ENCODE measurements around the gene TYW3.

The TYW3 gene, protein sequence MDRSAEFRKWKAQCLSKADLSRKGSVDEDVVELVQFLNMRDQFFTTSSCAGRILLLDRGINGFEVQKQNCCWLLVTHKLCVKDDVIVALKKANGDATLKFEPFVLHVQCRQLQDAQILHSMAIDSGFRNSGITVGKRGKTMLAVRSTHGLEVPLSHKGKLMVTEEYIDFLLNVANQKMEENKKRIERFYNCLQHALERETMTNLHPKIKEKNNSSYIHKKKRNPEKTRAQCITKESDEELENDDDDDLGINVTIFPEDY

DNA sequence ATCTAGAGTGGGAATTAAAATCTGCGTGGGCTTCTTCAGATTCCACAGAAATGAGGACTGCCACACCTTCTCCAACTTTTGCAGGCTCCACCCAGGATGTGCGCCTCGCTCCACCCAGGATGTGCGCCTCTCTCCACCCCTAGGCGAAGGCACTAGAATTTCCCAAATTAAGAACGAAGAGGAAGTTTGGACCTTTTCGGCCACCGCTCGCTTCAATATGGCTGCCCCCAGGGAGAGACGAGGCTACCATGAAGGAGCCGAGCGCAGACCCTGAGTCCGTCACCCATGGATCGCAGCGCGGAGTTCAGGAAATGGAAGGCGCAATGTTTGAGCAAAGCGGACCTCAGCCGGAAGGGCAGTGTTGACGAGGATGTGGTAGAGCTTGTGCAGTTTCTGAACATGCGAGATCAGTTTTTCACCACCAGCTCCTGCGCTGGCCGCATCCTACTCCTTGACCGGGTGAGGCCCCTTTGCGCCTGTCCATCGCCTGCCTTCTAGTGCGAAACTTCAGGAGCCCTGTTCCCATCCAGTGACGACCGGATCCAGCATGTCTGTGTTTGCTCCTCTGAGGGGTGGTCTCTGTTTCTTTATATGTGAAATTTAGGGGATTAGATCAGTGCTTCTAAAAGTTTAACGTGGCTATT lies at the start of gene TYW3, which contains the start of gene CRYZ:
Gene TYW3, plus strand, starts transcription at position 193 of the 644 bp plus-strand sequence. Its CDS starts 93 bp downstream, at position 286.
Gene CRYZ, minus strand, starts transcription at position 91 of the 644 bp plus-strand sequence. CDS start 8,229 bp downstream, outside the sequence.
- DNase-seq: peak; percentile 87

DNA sequence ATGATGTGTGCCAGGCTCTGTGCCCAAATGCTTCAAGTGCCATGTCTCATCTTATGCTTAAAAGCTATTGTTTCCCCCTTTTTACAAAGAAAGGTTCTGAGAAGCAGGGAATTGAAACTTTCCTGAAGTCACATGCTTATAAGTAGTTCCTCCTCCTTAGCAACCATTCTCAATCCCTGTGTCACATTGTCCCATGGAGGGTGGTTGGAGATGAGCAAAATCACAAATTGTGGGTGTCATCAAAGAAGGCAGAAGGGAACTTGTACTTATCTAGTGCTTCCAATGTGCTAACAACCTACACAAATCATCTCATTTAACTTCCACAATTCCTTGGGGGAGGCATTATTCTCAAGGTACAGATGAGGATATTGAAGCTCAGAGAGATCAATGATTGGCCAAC lies 49.3 kb upstream of the TYW3 start:
- no peak for DNase-seq

DNA sequence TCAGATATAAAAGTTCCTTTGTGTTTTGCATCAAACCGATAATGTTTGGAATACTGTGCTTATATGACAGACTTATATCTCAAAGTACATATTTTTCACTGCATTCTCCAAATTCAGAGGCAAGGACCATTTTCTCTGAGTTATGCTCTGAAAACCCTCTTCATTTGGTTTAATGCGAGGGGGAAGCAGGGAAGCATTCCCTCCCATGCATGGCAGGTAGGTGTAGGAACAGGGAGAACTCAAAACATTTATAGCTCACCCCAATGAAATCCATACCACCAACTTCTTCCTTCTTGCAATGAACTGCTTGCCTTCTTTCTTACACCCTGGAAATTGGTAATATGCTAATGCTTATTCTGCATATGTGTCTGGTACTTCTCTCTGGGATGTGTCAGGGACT lies 48.7 kb upstream of the TYW3 start:
- no peak for DNase-seq

DNA sequence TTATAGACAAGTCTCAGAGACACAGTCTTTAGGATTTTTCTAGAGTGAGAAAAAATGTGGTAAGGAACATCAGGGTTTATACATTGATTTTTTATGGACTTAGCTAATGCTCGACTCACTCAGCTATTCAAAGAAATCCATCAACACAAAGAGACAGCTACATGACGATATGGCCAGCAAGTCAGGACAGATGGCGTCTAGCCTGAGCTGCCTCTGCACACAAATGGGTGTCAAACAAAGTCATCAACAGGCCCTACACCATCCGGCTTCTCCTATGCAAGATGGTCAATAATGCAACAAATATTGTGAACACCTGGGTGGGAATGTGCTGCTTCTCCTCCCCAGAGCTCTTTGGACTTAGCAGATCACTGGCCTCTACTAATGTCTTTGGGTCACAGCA lies 46.0 kb upstream of the TYW3 start:
- DNase-seq: no peak

DNA sequence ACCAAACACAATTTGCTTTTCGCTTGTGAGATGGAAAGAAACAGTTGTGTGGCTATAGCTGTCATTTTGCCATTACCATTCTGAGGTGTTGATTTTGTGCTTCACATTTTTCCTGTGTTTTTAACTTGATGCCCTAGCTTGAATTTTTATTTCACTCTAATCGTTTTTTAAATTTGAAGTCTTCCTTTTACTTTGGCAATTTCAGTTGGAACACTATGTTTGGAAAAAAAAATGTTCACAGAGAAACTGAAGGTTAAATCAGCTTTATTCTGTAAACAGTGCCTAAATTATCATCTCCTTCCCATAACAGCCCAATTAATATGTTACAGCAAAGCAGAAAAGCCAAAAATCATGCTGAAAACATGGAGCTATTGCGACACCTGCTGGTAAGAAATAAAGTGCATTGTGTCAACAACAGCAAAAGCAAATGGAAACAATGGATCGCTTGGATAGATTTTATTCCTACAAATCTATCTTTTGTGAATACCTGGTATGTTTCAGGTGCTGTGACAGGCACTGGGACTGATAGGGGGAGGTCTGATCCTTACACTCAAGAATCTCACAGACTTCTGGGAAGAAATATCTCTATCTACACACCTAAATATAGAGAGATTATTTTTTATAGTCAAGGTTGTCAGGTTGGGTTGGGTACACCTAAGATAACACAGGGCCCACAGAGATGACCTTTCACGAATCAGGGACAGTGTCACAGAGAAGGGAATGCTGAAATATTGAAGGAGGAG lies 43.2 kb upstream of the TYW3 start:
- DNase-seq: peak; percentile 67

DNA sequence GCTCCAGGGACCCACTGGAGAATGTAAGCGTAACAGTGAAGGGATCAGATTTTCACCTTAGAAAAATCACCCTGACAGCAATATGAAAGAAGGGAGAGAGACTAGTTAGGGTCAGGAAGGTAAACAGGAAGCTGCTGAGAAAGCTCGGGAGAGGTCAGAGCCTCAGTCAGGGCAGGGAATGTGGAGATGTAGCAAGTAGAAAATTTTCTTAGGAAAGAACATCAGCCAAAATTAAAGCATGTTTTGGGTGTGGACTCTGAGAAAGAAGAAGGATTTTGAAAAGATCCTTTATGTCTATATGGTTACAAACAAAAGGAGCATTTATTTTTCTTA lies 42.6 kb upstream of the TYW3 start:
- DNase-seq: no peak

DNA sequence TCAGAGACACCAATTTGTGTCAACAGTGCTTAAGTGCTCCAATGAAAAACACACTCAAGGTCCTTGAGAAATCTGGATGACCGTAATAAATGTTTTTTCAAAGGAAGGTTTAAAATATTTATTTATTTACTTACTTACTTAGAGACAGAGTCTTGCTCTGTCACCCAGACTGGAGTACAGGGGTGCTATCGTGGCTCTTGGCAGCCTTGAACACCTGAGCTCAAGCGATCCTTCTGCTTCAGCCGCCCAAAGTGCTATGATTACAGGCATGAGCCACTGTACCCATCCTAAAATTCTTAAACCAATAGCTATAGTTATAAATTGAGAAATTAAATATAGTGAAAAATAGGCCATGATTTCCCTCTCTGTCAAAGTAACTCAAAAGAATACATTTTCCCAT lies 42.0 kb upstream of the TYW3 start:
- DNase-seq: peak; percentile 17

DNA sequence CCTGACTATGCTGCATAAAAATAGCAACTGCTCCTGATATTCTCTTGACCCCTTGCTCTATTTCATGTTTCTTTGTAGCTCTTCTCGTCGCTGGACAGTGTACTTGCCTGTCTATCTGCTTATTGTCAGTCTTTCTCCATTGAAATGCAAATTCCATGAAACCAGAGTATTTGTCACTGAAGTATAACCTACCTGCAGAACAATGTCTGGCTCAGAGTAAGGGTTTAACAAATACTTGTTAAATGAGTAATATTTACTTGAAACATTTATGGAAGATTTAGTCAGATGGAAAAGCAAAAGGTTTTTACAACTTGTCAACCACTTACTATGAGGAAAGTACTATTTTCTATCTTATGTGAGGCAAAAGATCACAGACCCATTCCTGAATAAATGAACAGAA lies 39.5 kb upstream of the TYW3 start:
- DNase-seq: no peak

DNA sequence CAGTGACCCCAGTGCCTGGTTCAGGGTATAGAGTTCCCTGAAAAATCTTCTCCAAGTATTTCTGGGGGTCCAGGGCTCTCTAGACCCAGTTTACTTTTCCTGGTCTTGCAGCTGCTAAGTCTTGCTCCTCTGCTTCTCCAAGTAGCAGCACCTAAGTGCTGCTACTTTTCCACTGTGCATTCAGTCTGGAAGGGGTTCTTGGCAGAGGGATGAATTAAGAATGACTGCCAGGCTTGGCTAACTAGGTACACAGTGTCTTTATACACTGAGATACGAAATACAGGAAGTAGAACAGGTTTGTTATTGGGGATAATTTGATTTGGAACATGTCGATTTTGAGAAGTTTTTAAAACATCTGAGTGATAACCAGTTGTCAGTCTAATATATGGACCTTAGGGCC lies 35.1 kb upstream of the TYW3 start:
- no peak for DNase-seq

DNA sequence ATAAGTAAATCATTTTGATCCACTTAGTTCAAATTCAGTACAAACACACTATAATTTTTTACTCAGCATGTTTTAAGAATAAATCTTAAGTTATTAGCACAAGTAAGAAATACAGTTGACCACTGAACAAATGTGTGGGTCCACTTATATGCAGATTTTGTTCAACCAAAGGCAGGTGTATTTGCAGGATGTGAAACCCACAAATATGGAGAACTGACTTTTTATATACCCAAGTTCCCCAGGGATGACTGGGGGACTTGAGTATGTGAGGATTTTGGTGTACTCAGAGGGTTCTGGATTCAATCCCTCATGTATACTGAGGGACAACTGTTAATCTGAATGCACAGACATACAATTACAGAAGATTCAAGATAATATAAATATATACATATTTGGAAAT lies 33.6 kb upstream of the TYW3 start:
- no peak for DNase-seq

DNA sequence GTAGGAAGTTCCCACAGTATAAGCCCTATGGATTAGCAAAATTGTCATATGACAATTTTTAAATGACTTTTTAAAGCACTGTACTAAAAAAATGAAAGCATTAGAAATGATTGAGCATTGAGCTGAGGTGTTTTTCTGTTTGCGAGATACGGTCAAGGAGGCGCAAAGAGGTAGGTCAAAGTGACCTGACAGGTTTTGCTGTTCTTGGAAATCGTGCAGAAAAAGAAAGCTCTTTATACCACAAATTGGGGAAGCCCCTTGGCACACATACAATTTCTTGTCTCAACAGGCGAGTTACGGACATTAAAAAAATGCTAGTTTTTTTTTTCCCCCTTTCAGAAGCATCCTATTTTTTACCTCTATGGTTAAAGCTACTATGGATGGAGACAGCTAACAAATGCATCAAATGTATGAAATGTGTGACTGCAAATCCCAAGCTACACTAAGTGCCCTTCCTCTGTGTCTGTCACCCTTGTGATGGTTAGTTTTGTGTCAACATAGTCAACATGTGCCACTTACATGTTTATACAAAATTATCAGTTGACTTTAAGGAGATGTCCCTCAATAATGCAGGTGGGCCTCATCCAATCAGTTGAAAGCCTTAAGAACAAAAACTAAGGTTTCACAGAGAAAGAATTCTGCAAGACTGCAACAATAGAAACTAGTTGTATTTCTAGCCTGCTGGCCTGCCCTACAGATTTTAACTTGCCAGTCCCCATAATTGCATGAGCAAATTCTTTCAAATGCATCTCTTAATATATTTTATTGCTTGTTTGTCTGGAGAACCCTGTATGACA lies 29.4 kb upstream of the TYW3 start:
- DNase-seq: no peak

DNA sequence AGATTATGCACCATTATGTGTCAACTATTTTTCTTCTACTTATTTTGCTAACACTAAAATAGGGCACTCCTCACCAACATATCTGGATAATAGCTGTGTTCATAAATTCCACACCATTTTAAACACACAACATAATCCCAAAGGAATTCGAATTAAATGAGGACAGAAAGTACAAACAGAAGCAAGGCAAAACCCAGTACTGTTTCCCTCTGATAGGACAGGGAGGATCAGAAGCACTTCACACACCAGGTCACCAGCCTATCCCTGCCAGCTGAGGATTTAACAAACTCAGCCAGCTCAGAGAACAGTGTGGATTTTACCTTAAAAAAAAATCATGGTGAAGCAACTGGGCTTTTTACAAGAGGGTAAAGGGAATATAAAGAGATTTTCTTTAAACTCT lies 20.1 kb upstream of the TYW3 start:
- no peak for DNase-seq

DNA sequence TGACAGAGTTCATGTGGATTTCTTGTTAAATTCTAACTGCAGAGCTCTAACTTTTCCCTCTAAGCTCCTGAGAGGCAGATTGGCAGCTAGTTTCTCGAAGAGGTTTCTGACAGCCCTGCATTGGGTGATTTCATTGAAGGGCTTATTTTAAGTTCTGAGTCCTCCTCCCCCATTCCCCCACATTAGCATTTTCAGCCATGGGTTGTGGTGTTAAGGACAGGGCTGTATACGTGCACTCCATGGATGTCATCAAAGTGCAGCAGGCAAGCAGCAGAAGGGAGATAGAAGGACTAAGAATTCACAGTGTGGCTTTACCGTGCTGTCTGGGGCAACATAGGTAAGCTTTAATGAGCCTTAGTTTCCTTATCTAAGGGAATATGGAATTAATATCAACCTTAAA lies 19.1 kb upstream of the TYW3 start:
- DNase-seq: no peak

DNA sequence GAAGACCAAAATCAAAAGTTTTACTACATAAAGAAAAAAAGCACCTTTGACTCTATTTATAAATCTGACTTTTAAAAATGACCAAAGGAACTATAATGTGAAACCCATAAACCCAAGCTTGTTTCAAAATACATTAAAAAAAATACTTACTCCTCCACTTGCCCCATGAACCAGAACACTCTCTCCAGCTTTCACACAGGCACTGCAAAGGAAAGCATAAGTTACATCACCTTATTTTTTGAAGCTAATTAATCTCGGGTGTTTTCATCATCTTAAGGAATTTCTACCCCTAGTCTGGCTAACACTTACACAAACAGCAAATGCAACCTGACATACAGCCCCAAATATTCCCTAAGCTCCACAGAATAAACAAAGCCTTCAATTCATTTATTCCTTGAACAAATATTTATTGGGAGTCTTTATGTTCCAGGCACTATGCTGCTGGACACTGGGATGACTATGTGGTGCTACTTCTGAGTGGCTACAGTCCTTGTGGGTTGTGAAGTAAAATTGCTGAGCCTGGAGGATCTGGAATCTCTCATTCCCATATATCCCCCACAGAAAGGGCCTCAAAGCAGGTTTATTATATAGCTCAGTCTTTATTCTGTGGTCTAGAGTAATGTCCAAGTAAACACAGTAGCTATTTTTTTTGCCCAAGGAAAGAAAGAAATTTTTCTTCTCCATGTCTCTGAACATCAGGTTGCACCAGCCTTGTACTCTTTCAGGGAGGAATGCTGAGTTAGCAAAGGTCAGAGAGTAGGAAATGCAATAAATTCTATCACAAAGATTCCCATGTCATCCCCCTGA lies 18.3 kb upstream of the TYW3 start:
- no peak for DNase-seq

DNA sequence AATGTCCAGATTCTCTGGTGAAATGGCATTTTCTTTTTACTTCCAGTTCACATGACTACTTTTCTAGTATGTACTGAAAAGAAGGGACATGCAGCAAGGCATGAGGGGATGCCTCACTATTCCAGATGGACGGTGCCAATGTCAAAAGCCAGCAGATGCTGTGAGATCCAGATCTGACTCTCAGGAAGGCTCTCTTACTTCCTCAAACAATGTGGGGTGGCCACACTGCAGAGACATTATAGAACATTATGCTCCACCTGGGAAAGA lies 17.8 kb upstream of the TYW3 start:
- DNase-seq: no peak

DNA sequence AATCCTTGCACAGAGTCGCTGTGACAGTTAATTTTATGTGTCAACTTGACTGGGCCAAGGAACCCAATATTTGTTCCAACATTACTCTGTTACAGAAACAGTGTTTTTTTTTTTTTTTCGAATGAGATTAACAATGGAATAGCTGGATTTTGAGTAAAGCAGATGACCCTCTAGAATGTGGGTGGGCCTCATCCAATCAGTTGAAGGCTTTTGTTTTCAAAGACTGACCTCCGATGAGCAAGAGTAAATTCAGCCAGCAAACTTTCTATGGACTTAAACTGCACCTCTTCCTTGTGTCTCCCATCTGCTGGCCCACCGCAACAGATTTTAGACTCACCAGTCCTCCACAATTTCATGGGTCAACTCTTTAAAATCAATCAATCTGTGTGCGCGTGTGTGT lies 17.1 kb upstream of the TYW3 start:
- no peak for DNase-seq

DNA sequence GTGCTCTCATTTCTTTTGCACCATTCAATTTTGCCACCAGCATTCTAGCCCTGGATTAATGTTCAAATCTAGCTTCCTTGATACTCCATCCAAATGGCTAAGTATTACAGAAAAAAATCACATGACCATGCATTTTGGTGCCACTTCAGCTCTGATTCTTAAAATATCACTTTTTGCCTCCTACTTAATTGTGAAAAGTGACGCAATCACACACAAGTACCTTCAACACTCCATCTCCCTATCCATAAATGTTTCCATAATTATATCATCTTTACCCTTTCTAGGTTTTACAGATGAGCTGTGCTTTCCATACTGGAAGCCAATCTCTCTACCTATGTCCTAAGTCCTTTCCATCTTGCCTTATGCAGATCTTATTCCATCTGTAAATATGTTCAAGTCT lies 16.1 kb upstream of the TYW3 start:
- DNase-seq: no peak

DNA sequence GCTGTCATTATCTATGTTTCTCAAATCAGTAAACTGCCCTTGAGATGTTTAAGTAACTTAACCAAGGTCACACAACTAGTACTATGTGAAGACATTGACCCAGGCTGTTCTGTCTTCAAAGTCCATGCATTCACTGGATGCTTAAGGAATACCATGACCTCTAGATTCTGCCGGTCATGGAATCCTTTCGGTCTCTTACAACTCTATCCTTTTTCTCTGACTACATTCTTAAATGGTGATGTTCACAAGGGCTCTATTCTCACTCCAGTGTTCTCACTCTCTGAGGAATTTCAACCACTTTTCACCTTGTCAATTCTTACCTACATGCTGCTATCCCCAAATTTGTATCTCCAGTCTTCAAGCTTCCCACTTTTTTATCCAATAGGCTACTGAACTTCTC lies 15.3 kb upstream of the TYW3 start:
- DNase-seq: no peak

DNA sequence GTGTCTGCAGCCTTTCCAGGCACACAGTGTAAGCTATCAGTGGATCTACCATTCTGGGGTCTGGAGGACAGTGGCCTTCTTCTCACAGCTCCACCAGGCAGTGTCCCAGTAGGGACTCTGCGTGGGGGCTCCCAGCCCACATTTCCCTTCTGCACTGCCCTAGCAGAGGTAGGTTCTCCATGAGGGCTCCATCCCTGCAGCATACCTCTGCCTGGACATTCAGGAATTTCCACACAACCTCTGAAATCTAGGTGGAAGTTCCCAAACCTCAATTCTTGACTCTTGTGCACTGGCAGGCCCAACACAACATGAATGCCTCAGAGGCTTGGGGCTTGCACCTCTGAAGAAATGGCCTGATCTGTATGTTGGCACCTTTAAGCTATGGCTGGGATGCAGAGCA lies 6.9 kb upstream of the TYW3 start:
- no peak for DNase-seq

DNA sequence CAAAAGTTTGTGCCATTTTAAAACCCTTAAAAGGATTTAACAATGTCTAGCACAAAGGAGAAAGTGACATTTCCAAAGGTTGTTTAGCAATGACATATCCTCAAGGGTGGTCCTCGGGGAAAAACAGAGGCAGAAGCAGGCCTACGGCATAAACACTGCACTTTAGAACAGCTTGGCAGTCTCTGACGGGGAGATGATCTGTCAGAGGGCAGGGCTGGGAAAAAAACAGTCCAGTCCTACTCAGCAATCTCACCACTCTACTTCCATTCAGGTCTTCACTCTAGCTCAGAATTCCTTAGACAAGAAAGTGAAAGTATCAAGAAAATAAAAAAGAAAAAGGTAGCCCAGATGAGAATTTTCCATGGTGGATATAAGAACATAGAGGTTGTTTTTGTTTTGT lies 4.2 kb upstream of the TYW3 start:
- no peak for DNase-seq

DNA sequence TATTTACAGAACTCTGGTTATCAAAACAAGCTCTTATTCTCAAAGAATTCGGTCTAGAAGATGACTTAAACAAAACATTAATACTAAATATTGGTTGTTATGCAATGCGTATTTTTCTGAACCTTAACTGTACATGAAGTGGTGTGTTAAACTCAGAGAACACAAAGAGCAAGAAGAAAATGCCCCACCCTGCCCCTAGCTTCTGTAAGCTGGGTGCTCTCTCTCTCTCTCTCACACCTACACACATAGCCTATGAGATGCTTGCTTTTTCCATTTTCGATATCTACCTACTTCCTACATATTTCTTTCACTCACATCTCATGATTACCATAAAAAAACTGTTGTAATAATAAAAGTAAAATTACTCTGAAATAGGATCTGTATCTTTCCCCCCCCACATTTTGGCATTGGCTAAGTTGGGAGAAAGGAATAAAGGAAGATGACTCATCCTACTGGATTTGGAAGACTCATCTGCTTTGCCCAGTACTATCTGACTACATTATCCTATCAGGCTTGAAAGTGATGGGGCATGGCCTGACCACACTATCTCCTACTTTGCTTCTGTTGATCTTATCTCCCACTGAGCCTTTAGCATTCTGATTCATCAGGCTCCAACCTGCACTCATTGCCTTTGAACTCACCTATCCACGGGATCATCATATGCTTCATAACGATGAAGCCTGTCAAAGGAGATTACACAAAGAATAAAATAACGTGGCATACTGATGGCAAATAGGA lies 3.0 kb upstream of the TYW3 start:
- no peak for DNase-seq

DNA sequence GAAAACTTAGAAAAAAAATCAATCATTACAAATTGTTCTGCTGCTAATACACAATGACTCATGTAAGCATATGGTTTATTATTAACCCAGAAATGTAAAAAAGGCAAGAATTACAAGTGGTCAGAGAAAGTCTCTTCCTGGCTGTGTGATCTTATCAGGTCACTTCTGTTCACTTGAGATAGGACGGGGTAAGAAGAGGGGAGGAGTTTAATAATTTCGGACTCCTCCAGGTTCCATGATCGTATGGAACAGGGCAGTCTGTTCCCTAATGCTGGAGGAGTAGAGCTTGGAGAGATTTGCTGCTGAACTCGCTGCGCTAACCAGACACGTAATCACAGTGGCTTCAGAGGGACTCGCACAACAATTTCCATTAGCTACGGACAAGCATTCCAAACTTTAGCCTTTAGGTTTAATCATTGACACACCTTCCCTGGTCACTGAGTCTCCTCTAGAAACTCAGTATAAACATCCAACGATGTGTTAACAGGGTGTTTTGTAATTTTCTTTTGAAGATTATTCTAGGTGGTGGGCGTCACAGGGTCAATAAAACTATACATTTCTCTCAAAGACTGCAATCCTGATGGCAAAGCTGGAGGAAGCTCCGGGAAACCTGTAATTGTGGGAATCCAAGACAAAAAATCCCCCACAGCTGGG lies 1.4 kb upstream of the TYW3 start:
- no peak for DNase-seq
